T-helper 2 cell treated with Interferon-gamma antibody and Interleukin-4, amounts not matched to agents 100 ng/mL and 5 ng/mL, for 36 hours (primary cell): ENCODE results near the gene ULK2. TPM values are rescaled to one million over a fixed set of nuclear protein-coding genes. Genes with fewer than 3 reads are reported as not detected.

Experiments used
- intact Hi-C: fragments of 100-400 bp; cut with micrococcal nuclease; formaldehyde crosslinking; loops from one replicate; pipeline ENCODE4 v1.15.1; 2023
- total RNA-seq: library from RNA; stranded (reverse); gene quantifications from 2 replicates; pipeline ENCODE4 v1.2.3, GENCODE V29; 2022

The ULK2 gene
- total RNA-seq, 1 donor from 2014 or later: 12.7 TPM

- intact Hi-C loops: no loop called here
These were observed 119.6 kb downstream of the ULK2 start, which contains the start of gene ALDH3A1 for GRCh38 chr17:19747829-19748806. Gene ALDH3A1, minus strand, starts transcription at chr17:19748298. Its CDS starts 3,169 bp downstream, at chr17:19745129.

- intact Hi-C loops: no loop called here
These were observed 120.5 kb downstream of the ULK2 start for GRCh38 chr17:19747159-19747719.

- intact Hi-C loops: no loop called here
These were observed 121.2 kb downstream of the ULK2 start for GRCh38 chr17:19746517-19746916.

- intact Hi-C loops: no loop called here
These were observed 122.6 kb downstream of the ULK2 start for GRCh38 chr17:19744922-19745757.

GRCh38 chr17:19744492-19744891 lies 123.2 kb downstream of the ULK2 start:
- intact Hi-C loops: no loop called here

- intact Hi-C loops: no loop called here
These were observed 124.3 kb downstream of the ULK2 start for GRCh38 chr17:19743101-19744100.

GRCh38 chr17:19742495-19742894 lies 125.2 kb downstream of the ULK2 start:
- intact Hi-C loops: no loop called here

GRCh38 chr17:19741832-19742457 lies 125.8 kb downstream of the ULK2 start:
- intact Hi-C loops: no loop called here

- intact Hi-C loops: no loop called here
These were observed 126.8 kb downstream of the ULK2 start for GRCh38 chr17:19740933-19741332.

- intact Hi-C loops: no loop called here
These were observed 128.2 kb downstream of the ULK2 start for GRCh38 chr17:19739241-19740201.

GRCh38 chr17:19738757-19739156 lies 129.0 kb downstream of the ULK2 start:
- intact Hi-C loops: no loop called here

GRCh38 chr17:19738073-19738449 lies 129.7 kb downstream of the ULK2 start:
- intact Hi-C loops: no loop called here

GRCh38 chr17:19737305-19738072 lies 130.2 kb downstream of the ULK2 start:
- intact Hi-C loops: no loop called here

- intact Hi-C loops: no loop called here
These were observed 131.7 kb downstream of the ULK2 start for GRCh38 chr17:19736071-19736470.

- intact Hi-C loops: no loop called here
These were observed 133.7 kb downstream of the ULK2 start for GRCh38 chr17:19733953-19734526.

GRCh38 chr17:19731626-19732025 lies 136.1 kb downstream of the ULK2 start:
- intact Hi-C loops: no loop called here

- intact Hi-C loops: no loop called here
These were observed 136.9 kb downstream of the ULK2 start for GRCh38 chr17:19730843-19731242.

GRCh38 chr17:19729900-19730299 lies 137.8 kb downstream of the ULK2 start:
- intact Hi-C loops: no loop called here
